Activated naive CD4-positive, alpha-beta T cell treated with anti-CD3 and anti-CD28 coated beads, Interleukin-2, amount 50 U/mL, for 72 hours (primary cell): Measurements from ENCODE around the gene LPAR3. TPM values are rescaled to one million over a fixed set of nuclear protein-coding genes. Genes with fewer than 3 reads are reported as not detected.

ENCODE experiments used
- total RNA-seq, 2 donors: library from RNA; stranded (reverse); gene quantifications; one replicate each; pipeline ENCODE4 v1.2.3, GENCODE V29; 2022

Gene LPAR3
- total RNA-seq, 2 donors from 2014 or later = 0.35 TPM; not detected in 1

Other genes starting within 250 kb of the LPAR3 start
- 10 to 100 TPM in 1 of 2 donors, 1 to 10 TPM in 1; 9.9 to 11.2 TPM for gene SSX2IP, start 202.7 kb downstream of the LPAR3 start, total RNA-seq
- gene MCOLN2, start 103.9 kb upstream of the LPAR3 start, total RNA-seq = 10 to 100 TPM; 37.3 to 37.4 TPM
- under 1 TPM; 0.16 to 0.27 TPM for gene MCOLN3, start 155.3 kb upstream of the LPAR3 start, total RNA-seq